ENCODE results near the gene ATCAY.

The ATCAY gene

DNA sequence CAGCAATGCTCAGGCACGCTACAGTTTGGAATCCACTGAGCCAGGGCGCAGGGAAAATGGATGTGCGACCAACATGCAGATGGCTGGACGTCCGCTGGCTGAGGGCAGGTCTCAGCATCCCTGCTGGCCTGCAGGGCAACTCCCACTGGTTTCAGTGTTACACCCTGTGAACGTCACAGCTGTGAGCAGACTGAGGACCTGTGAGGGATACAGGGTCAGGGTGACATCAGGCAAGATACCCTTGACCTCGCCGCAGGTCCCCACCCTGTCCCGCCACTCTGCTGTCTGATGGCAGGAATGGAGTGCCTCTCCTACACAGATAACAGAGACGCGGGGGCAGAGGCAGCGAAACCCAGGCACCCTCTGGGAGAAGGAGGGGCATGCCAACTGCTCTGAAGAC is 30.7 kb upstream of the ATCAY start:
- H3K36me3 Mint-ChIP-seq: peaks cover 5% of the 10 kb centered on the region
- H3K4me1 Mint-ChIP-seq: peaks cover 8% of the 10 kb centered on the region
- no peak for ATAC-seq
- peaks cover 6% of the 10 kb centered on the region for H3K9me3 Mint-ChIP-seq
- H3K4me3 Mint-ChIP-seq: no peak overlapping the region
- H3K27ac Mint-ChIP-seq: peak overlapping the region; percentile 66
- no peaks in the 10 kb centered on the region for H3K27me3 Mint-ChIP-seq

DNA sequence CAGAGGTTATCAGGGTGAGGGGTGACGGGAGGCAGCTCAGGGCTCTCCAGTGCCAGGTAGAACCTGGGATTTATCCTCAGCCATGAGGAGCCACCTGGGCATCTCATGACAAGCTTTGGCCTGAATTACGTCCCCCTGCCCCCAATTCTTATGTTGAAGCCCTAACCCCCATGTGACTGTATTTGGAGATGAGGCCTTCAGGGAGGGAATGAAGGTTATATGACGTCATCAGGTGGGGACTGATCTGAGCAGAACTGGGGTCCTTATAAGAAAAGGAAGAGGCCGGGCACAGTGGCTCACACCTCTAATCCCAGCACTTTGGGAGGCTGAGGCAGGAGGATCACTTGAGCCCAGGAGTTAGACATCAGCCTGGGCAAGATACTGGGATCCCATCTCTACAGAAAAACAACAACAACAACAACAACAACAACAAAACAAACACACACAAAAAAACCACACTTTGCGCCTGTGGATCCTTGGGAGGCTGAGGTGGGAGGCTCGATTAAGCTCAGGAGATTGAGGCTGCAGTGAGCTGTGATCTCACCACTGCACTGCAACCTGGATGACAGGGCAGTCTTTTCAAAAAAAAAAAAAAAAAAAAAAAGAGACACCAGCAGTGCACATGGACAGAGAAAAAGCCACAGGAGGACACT is 30.0 kb upstream of the ATCAY start:
- Mint-ChIP-seq H3K4me1 (peaks cover 11% of the 10 kb centered on the region), H3K27ac (peak overlapping the region; percentile 66), H3K4me3 (no peak overlapping the region), H3K9me3 (peaks cover 6% of the 10 kb centered on the region), H3K36me3 (peaks cover 5% of the 10 kb centered on the region), H3K27me3 (no peaks in the 10 kb centered on the region)
- ATAC-seq: no peak

DNA sequence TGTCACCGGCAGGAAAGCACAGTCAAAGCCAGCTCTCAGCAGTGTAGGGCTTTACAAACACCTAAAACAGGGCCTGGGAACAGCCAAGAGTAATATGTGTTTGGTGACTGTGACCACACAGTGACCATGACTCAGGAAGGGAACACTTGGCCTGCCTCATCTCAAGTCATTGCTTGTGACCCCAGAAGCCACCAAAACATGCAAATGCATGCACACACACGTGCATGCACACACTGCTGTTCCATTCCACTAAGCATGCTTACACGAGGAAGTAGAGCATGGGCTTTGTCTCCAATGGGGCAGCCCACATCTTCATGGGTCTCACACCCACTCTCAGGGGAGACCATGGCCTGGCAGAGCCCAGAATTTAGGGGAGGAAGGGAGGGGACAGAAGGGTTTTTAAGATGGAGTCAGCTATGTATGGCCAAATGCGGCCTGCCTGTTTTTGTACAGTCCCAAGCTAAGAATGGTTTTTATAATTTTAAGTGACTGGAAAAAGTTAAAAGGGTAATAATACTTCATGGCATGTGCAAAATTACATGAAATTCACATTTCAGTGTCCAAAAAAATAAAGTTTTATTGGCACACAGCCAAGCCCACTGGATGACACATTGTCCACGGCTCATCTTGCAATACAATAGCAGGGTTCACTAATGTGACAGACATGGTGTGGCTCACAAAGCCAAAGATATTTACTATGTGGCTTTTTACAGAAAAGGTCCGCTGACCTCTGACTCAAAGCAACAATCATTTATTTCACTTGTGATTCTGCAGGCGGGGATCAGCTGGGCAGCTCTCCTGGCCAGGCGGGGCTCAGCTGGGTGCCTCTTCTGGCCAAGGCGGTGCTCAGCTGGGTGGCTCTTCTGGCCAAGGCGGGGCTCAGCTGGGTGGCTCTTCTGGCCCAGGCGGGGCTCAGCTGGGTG is 29.0 kb upstream of the ATCAY start:
- no peak overlapping the region for H3K4me3 Mint-ChIP-seq

DNA sequence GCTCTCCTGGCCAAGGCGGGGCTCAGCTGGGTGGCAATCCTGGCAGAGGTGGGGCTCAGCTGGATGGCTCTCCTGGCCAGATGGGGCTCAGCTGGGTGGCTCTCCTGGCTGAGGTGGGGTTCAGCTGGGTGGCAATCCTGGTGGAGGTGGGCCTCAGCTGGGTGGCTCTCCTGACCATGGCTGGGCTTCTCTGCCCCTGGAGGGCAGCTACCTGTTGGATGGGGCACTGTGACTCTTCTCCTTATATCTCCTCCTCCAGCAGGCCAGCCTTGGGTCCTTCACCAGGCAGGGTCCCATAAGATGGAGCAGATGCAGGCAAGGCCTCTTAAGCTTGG is 28.3 kb upstream of the ATCAY start:
- peaks cover 6% of the 10 kb centered on the region for H3K9me3 Mint-ChIP-seq
- no peaks in the 10 kb centered on the region for H3K27me3 Mint-ChIP-seq
- no peak overlapping the region for H3K4me3 Mint-ChIP-seq
- peaks cover 16% of the 10 kb centered on the region for H3K4me1 Mint-ChIP-seq
- no peak for ATAC-seq
- peaks cover 5% of the 10 kb centered on the region for H3K36me3 Mint-ChIP-seq
- no peak overlapping the region for H3K27ac Mint-ChIP-seq

More for the DNA sequence above, 29.0 kb upstream of the ATCAY start:
- no peaks in the 10 kb centered on the region for H3K27me3 Mint-ChIP-seq
- peaks cover 5% of the 10 kb centered on the region for H3K36me3 Mint-ChIP-seq
- H3K27ac Mint-ChIP-seq: no peak overlapping the region
- no peak for ATAC-seq
- peaks cover 6% of the 10 kb centered on the region for H3K9me3 Mint-ChIP-seq
- H3K4me1 Mint-ChIP-seq: peaks cover 16% of the 10 kb centered on the region

DNA sequence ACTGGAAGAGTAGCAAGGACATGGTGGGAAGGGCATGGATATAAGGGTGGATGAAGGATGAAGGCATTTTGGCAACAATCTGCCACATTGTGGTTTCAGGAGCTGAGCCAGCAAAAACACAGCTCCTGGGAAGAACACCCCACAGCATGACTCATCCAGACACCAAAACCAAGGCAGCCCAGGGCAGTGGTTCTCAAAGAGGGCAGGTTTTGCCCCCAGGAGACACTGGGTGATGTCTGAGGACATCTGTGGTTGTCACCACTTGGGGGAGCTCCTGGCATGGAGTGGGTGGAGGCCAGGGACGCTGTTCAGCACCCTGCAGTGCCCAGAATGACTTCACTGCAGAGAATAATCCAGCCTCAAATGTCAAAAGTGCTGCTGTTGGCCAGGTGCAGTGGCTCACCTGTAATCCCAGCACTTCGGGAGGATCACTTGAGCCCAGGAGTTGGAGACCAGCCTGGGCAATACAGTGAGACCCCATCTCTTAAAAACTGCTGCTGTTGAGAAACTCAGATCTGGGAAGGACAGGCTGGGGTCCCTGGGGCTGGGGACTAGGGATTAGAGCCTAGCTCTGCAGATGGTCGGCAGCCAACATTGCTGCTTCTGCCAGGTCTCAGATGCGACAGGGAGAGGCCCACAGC is 27.8 kb upstream of the ATCAY start:
- Mint-ChIP-seq H3K27ac (no peak overlapping the region), H3K36me3 (peaks cover 5% of the 10 kb centered on the region), H3K9me3 (peaks cover 6% of the 10 kb centered on the region), H3K4me3 (no peak overlapping the region), H3K4me1 (peaks cover 20% of the 10 kb centered on the region), H3K27me3 (no peaks in the 10 kb centered on the region)
- ATAC-seq: no peak

DNA sequence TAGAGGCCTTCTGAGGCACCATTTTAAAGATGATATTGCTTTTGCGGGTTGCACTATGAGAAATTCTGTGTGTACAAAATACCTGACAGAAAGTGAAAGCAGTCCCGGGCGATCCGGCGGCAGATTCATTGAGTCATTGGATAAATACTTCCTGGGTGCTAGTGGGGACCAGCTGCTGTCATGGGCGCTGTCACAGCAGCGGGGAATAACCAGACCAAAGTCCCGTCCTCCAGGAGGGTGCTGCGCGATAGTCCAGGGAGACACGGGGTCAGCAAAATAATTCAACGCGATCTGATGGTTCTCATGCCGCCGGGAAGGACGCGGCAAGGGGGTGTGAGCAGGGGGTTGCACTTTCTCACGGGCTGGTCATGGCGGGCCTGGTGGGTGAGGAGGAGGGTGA is 25.2 kb upstream of the ATCAY start:
- no peaks in the 10 kb centered on the region for H3K27me3 Mint-ChIP-seq
- H3K4me1 Mint-ChIP-seq: peaks cover 24% of the 10 kb centered on the region
- ATAC-seq: no peak
- no peak overlapping the region for H3K4me3 Mint-ChIP-seq
- peaks cover 6% of the 10 kb centered on the region for H3K9me3 Mint-ChIP-seq
- peak overlapping the region; percentile 12 for H3K27ac Mint-ChIP-seq
- peaks cover 5% of the 10 kb centered on the region for H3K36me3 Mint-ChIP-seq

DNA sequence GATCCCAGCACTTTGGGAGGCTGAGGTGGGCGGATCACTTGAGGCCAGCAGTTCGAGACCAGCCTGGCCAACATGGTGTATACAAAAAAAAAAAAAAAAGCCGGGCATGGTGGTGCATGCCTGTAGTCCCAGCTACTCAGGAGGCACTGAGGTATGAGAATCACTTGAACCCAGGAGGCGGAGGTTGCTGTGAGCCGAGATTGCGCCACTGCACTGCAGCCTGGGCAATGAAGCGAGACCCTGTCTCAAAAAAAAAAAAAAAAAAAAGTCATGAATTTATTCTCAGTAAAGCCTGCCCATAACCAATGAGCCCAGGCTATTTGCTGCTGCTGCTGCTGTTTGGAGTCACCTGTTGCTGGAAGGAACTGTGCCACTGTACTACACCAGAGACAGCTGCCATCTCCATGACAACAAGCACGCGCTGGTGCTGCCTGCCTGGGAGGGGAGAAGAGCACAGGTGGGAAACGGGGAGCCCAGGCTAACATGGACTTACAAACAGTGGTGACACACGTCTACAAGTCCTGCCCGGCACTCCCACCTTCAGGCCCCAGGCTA is 23.0 kb upstream of the ATCAY start:
- Mint-ChIP-seq H3K4me3 (no peak overlapping the region), H3K4me1 (peaks cover 15% of the 10 kb centered on the region), H3K27me3 (no peaks in the 10 kb centered on the region), H3K9me3 (no peaks in the 10 kb centered on the region), H3K36me3 (peaks cover under 1% of the 10 kb centered on the region), H3K27ac (peak overlapping the region; percentile 66)
- peak; percentile 96 for ATAC-seq

DNA sequence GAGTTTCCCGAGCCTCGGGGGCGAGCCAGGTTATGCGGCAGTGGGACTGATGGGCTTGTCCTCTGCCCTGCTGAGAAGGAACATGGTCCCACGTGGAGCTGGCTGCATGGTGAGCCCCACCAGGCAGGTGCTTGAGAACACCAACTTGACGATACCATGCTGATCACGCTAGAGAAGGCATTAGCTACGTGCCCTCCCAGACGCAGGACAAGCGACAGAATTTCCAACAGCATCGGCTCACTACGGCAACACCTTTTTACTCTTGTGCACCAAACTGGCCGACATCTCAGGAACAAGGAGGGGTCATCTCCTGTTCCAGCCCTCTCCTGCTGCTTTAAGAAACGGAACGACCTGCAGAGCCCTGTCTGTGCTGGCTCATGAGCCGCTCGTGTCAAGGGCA is 20.0 kb upstream of the ATCAY start:
- peaks cover 12% of the 10 kb centered on the region for H3K4me1 Mint-ChIP-seq
- no peak for ATAC-seq
- H3K27ac Mint-ChIP-seq: peak overlapping the region; percentile 57
- H3K27me3 Mint-ChIP-seq: peaks cover 7% of the 10 kb centered on the region
- H3K4me3 Mint-ChIP-seq: no peak overlapping the region
- no peaks in the 10 kb centered on the region for H3K9me3 Mint-ChIP-seq
- no peaks in the 10 kb centered on the region for H3K36me3 Mint-ChIP-seq

DNA sequence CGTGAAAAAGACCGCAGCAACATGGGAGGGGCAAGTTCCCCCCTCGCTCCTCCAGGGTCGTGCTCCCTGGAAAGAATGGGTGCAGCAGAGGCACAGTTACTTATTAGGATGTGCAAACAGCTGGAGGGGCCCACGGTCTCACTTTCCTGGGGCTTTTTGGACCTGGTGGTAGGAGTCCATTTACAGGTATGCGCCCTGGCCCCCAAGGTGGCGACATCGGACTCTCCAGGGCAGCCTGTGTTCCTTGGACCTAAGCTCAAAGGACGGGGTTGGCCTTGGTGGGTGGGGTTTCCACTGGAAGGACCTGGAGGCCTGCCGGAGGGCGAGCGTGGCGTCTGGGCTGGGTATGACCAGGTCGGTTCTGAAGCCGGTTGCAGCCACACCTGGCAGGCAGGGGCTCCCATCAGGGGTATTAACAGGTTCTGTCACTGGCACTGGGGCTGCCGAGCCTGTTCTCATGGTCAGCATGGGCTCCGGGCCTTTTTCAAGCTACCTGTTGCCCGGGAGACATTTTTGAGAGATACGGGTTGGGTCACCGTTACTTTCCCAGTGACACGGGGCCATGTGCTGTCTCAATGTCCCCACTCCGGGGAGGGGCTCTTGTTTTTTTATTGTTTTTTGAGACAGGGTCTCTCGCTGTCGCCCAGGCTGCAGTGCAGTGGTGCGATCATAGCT is 17.5 kb upstream of the ATCAY start:
- Mint-ChIP-seq H3K4me3 (no peak overlapping the region), H3K9me3 (no peaks in the 10 kb centered on the region), H3K36me3 (no peaks in the 10 kb centered on the region), H3K27ac (peak overlapping the region; percentile 35), H3K27me3 (peaks cover 27% of the 10 kb centered on the region), H3K4me1 (peaks cover 2% of the 10 kb centered on the region)
- ATAC-seq: no peak

DNA sequence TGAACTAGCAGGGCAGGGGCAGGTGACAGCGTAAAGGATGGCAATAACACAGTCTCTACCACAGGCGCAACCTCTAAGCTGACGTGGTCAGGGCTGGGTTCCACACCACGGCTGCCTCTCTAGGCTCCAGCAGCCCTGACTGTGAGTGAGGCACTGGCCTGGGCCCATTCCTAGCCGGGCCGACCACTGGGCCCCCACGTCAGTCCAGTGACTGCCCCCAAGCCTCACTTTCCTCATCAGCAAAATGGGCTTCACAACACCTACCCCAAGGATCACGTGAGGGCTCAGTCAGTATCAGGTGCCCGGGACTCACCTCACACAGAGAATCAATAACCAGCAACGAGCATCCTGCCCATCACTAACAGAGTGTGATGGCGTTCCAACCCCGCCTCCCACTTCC is 16.8 kb upstream of the ATCAY start:
- Mint-ChIP-seq H3K27me3 (peaks cover 34% of the 10 kb centered on the region), H3K4me1 (no peaks in the 10 kb centered on the region), H3K36me3 (no peaks in the 10 kb centered on the region), H3K27ac (no peak overlapping the region), H3K4me3 (no peak overlapping the region), H3K9me3 (no peaks in the 10 kb centered on the region)
- no peak for ATAC-seq

DNA sequence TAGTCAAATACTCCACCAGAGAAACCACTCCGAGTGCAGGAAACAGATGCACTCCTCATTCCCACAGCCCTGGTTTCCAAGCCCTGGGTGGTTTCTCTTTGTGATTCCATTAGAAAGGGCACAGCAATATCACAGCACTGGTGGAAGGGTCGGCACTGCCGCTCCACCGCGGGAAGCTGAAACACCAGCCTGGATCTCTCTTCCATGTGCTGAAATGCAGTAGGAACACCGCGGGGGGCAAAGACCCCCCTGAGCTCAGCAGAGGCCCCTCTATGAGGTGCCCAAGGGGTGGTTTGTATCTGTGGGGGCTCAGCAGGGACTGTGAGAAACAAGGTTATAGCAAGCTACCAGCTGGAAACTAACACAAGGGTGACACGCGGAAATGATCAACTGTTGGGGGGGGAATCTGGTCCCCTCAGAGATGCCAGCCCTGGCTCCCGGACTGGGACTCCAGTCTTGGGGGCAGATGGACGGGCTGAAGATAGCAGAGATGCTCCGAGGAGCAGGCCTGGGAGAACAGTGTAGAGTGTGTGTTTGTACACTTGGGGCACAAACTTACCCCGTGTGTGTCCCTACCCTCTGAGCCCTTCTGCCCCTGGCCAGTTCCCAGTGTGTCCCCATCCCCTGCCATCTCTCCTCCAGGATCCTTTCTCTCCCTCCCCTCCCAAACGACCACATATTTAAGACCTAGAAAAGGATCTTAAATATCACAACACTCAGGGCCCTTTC is 13.4 kb upstream of the ATCAY start:
- Mint-ChIP-seq H3K4me3 (no peak overlapping the region), H3K27me3 (peaks cover 68% of the 10 kb centered on the region), H3K36me3 (peaks cover 8% of the 10 kb centered on the region), H3K9me3 (peaks cover 6% of the 10 kb centered on the region), H3K27ac (no peak overlapping the region), H3K4me1 (peaks cover 8% of the 10 kb centered on the region)
- no peak for ATAC-seq

DNA sequence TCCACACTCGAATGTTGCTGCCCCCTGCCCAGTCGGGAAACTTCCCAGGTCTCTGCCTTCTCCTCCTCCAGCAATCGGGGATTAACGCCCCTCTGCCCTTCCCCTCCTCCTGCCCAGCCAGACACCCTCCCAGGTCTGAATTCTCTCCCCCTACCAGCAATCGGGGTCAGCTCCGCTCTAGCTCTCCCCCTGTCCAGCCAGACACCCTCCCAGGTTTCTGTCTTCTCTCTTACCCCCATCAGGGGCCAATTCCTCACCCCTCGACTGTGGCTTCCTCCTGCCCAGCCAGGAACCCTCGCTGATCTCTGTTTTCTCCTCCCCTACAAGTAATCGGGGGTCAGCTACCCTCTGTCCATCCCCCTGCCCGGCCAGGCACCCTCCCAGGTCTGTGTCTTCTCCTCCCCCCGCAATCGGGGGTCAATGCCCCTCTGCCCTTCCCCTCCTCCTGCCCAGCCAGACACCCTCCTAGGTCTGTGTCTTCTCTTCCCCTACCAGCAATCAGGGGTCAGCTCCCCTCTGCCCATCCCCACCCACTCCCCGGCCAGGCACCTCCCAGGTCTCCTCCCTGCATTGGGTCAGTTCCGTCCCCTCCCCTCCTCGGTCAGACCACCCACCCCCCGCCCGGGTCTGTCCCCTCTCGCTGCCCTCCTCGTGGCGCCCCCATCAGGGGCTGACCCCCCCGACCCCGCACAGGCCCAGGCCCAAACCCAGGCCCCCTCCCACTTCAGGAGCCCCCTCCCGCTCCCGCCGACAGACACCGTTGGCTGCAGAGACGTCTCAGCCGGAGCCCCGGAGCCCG is 12.3 kb upstream of the ATCAY start:
- Mint-ChIP-seq H3K27ac (no peak overlapping the region), H3K36me3 (peaks cover 8% of the 10 kb centered on the region), H3K9me3 (peaks cover 6% of the 10 kb centered on the region), H3K27me3 (peaks cover 68% of the 10 kb centered on the region), H3K4me1 (peaks cover 8% of the 10 kb centered on the region), H3K4me3 (no peak overlapping the region)
- peak; percentile 45 for ATAC-seq

DNA sequence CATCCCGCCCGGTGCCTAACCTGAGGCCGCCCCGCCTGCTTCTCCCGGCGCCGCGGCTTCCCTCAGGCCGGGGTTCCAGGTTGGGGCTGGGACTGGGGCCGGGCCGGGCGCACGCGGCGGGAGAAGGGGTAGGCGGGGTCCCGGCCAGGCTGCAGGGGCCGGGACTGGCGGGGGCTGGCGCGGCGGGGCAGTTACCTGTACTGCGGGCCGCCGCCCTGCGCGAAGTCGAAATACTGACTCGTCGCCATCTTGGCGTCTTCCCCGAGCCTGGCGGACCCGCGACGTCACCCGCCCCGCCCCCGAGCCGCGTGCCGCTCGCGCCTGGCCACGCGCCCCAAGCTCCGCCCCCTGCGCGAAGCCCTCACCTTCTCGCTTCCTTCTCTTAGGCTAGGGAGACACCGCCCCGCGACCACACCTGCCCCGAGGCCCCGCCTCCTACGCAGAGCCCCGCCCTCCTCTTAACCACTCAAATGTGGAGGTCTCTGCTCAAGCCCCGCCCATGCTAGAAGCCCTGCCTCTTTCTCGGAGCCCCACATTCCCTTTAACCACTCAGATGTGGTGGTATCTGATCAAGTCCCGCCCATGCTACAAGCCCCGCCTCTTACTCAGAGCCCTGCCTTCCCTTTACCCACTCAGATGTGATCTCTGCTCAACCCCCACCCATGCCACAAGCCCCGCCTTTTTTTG is 11.6 kb upstream of the ATCAY start, which contains the start of gene ZFR2:
Gene ZFR2 (minus strand): TSS at position 269 of the 687 bp plus-strand sequence. CDS start 21 bp downstream, at position 248.
- H3K4me3 Mint-ChIP-seq: no peak within 1 kb of the TSS

More for the DNA sequence above, 11.6 kb upstream of the ATCAY start, which contains the start of gene ZFR2:
- H3K27me3 Mint-ChIP-seq: peaks cover 69% of the 10 kb centered on the region
- no peak within 1 kb of the TSS for H3K27ac Mint-ChIP-seq
- peaks cover 8% of the 10 kb centered on the region for H3K36me3 Mint-ChIP-seq
- H3K4me1 Mint-ChIP-seq: peaks cover 8% of the 10 kb centered on the region
- H3K9me3 Mint-ChIP-seq: peaks cover 6% of the 10 kb centered on the region
- ATAC-seq: peak; percentile 20

Measured in stimulated activated memory B cell treated with anti-CD40 and anti-IgM and Interleukin-4, amounts not matched to agents 10 μg/mL and 1 μg/mL and 100 μg/mL, for 72 hours (primary cell).